Adrenal gland (tissue), 5 donors: Measurements from ENCODE around the gene GNG2.

Experiments used
- CTCF ChIP-seq, 6 experiments: fragments of 450-650 bp in 4 of 6; fragments of 200-600 bp in 2 of 6; sonication (generic) in 1 of 6; IDR thresholded peaks; 1 replicate in 5 of 6; 2 replicates in 1 of 6; pipeline versions ENCODE4 v1.5.1 to v1.8.0; 2016 to 2021; ENCODE audit warnings: antibody characterized with exemption in 6 of 6, mild to moderate bottlenecking in 2 of 6, moderate library complexity in 1 of 6
- POLR2A ChIP-seq, 2 donors: fragments of 450-650 bp; IDR thresholded peaks; one replicate each; pipeline ENCODE4 v1.6.1; 2017; ENCODE audit warnings: antibody characterized with exemption in 2 of 2, mild to moderate bottlenecking in 2 of 2, moderate library complexity in 1 of 2
- donor health status: DM: no; HTN: no; CAD: no.

GRCh38 chr14:51939755-51940301, 79.4 kb downstream of the GNG2 start:
- TF ChIP-seq CTCF (IDR thresholded peaks at IDR 0.05) (no peak), POLR2A (IDR thresholded peaks at IDR 0.05) (no peak)
